ENCODE results near the gene RAD51B. TPM values are rescaled to one million over a fixed set of nuclear protein-coding genes. Genes with fewer than 3 reads are reported as not detected.

RAD51B gene
- total and polyA plus RNA-seq, 7 donors = 2.4 to 24.4 (median 7.1) TPM

- H3K4me1 ChIP-seq = peaks cover 0 to 33% (median 14%) of the 10 kb centered on the region in 4 donors
- 97% methylated on average over 6 of the region's 6 CpGs for WGBS, 2 donors
- TF ChIP-seq POLR2AphosphoS5 (IDR thresholded peaks at IDR 0.05) (no peak), POLR2A (IDR thresholded peaks at IDR 0.05) (no peak), EP300 (IDR thresholded peaks at IDR 0.05) (no peak)
- TF ChIP-seq, protein P1, sequence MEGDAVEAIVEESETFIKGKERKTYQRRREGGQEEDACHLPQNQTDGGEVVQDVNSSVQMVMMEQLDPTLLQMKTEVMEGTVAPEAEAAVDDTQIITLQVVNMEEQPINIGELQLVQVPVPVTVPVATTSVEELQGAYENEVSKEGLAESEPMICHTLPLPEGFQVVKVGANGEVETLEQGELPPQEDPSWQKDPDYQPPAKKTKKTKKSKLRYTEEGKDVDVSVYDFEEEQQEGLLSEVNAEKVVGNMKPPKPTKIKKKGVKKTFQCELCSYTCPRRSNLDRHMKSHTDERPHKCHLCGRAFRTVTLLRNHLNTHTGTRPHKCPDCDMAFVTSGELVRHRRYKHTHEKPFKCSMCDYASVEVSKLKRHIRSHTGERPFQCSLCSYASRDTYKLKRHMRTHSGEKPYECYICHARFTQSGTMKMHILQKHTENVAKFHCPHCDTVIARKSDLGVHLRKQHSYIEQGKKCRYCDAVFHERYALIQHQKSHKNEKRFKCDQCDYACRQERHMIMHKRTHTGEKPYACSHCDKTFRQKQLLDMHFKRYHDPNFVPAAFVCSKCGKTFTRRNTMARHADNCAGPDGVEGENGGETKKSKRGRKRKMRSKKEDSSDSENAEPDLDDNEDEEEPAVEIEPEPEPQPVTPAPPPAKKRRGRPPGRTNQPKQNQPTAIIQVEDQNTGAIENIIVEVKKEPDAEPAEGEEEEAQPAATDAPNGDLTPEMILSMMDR (IDR thresholded peaks at IDR 0.05) = no peak
- intact Hi-C loops (cut with DNase I) = loop anchor here (5.0 kb wide), 1 partner anchor 64 kb away; no protein-coding TSS in a partner anchor
- no peaks in the 10 kb centered on the region for H3K36me3 ChIP-seq
- H3K4me3 ChIP-seq = no peak overlapping the region
- H3K27ac ChIP-seq = no peak overlapping the region
- H3K9me3 ChIP-seq = no peaks in the 10 kb centered on the region
- DNase-seq = no peak
- no peaks in the 10 kb centered on the region for H3K27me3 ChIP-seq
These were observed 937.2 kb downstream of the RAD51B start for GRCh38 chr14:68756734-68757133.

GRCh38 chr14:68757618-68758081, 938.1 kb downstream of the RAD51B start:
- Histone ChIP-seq H3K27ac (no peak overlapping the region), H3K36me3 (no peaks in the 10 kb centered on the region), H3K9me3 (no peaks in the 10 kb centered on the region), H3K4me1 (peaks cover 0 to 31% (median 11%) of the 10 kb centered on the region in 4 donors), H3K4me3 (no peak overlapping the region), H3K27me3 (no peaks in the 10 kb centered on the region)
- intact Hi-C loops (cut with DNase I) = loop anchor here (5.0 kb wide), 1 partner anchor 65 kb away; no protein-coding TSS in a partner anchor
- no peak for TF ChIP-seq EP300 (IDR thresholded peaks at IDR 0.05)
- no peak for TF ChIP-seq POLR2A (IDR thresholded peaks at IDR 0.05)
- peak in 1 of 4 donors; percentile 4 for TF ChIP-seq POLR2AphosphoS5 (IDR thresholded peaks at IDR 0.05)
- TF ChIP-seq, protein P1 (IDR thresholded peaks at IDR 0.05) = no peak
- WGBS, 2 donors = 46 to 74% methylated on average over 4 of the region's 4 CpGs
- peak; percentile 75 for DNase-seq

DNA sequence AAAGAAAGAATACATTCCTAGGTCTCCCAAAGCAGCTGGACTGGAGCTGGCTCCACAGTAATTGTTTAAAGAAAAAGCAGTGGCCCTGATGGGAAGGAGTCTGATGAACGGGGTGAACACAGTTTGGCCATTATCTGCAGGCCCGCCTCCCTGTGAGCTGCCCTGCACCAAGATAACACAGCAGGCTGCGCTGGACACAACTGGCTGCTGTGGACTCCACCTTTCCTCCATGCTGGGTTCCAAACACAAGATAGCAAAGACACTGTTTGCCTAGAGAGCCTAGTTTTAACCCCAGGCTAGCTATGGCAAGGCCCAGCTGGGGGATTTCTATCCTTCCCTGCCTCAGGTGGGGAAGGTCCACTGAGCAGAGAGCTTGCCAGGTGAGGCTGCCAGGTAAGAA, 938.7 kb downstream of the RAD51B start:
- Histone ChIP-seq H3K4me3 (no peak overlapping the region), H3K27ac (no peak overlapping the region), H3K36me3 (no peaks in the 10 kb centered on the region), H3K9me3 (no peaks in the 10 kb centered on the region), H3K27me3 (no peaks in the 10 kb centered on the region), H3K4me1 (peaks cover 0 to 30% (median 9%) of the 10 kb centered on the region in 4 donors)
- TF ChIP-seq POLR2AphosphoS5 (IDR thresholded peaks at IDR 0.05) (no peak), EP300 (IDR thresholded peaks at IDR 0.05) (no peak), POLR2A (IDR thresholded peaks at IDR 0.05) (no peak)
- TF ChIP-seq, protein P1 (IDR thresholded peaks at IDR 0.05) = no peak
- 93 to 94% methylated on average over 3 of the region's 3 CpGs for WGBS, 2 donors
- intact Hi-C loops (cut with DNase I) = loop anchor here (5.0 kb wide), 1 partner anchor 66 kb away; no protein-coding TSS in a partner anchor
- no peak for DNase-seq

DNA sequence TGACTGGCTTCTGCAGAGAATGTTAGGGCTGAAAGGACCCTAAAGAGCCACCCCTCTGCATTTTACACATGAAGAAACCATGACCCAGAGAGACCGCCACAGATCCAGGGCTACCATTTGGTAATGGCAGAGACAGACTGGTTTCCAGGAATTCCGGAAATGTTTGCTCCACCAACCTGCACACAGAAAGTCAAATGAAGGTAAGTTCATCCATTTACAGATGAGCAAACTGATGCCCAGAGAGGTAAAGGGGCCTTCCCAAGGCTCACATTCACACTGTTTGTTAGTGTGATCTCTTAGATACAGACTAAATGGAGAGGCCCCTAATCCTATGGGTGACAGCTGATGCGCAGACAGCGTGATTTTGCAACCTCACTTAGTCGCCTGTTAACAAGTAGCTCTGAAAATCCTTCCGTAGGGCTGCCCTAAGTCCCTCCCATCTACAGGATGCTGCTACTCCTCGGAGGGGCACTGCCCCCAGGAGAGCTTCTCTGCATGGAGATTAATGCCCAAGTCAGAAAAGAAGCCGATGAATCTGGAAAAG, 939.5 kb downstream of the RAD51B start:
- intact Hi-C loops (cut with DNase I) = loop anchor here (5.0 kb wide), 1 partner anchor 67 kb away; no protein-coding TSS in a partner anchor
- no peaks in the 10 kb centered on the region for H3K9me3 ChIP-seq
- no peak overlapping the region for H3K27ac ChIP-seq
- H3K4me1 ChIP-seq = peaks cover 0 to 22% (median 3%) of the 10 kb centered on the region in 4 donors
- no peak for DNase-seq
- no peak for TF ChIP-seq EP300 (IDR thresholded peaks at IDR 0.05)
- TF ChIP-seq, protein P1 (IDR thresholded peaks at IDR 0.05) = no peak
- TF ChIP-seq POLR2A (IDR thresholded peaks at IDR 0.05) = no peak
- TF ChIP-seq POLR2AphosphoS5 (IDR thresholded peaks at IDR 0.05) = no peak
- no peaks in the 10 kb centered on the region for H3K36me3 ChIP-seq
- 95 to 97% methylated on average over 8 of the region's 8 CpGs for WGBS, 2 donors
- H3K27me3 ChIP-seq = no peaks in the 10 kb centered on the region
- no peak overlapping the region for H3K4me3 ChIP-seq
